DND-41 (cell line): ENCODE data around the gene TFIP11.

Source experiments
- ATAC-seq: fragments of 200-7000 bp; cut with Tn5 transposase; 3 replicates; pipeline ENCODE4 v1.9.1; 2021; ENCODE audit warnings: low read depth; ENCODE audit not compliant: insufficient read depth
- DNase-seq: peaks from one replicate; pipeline ENCODE4 v3.0.0-alpha.2; 2020
- H2AFZ ChIP-seq: 2 replicates; pipeline ENCODE4 v1.6.0; 2012; ENCODE audit warnings: low read depth, low read length
- H3K27ac ChIP-seq: 2 replicates; pipeline ENCODE4 v1.5.1; 2012; ENCODE audit warnings: low read length, inconsistent platforms
- H3K27me3 ChIP-seq: fragments of 200-600 bp; sonication (generic); 2 replicates; pipeline ENCODE4 v1.6.0; 2012; ENCODE audit warnings: low read length, mild to moderate bottlenecking, inconsistent platforms; ENCODE audit not compliant: insufficient read depth, poor library complexity
- H3K36me3 ChIP-seq: 2 replicates; pipeline ENCODE4 v1.5.1; 2012; ENCODE audit warnings: low read length, inconsistent platforms; ENCODE audit not compliant: insufficient read depth
- H3K4me1 ChIP-seq: 2 replicates; pipeline ENCODE4 v1.5.1; 2012; ENCODE audit warnings: mild to moderate bottlenecking, low read length; ENCODE audit not compliant: insufficient read depth
- H3K4me2 ChIP-seq: 2 replicates; pipeline ENCODE4 v1.6.0; 2012; ENCODE audit warnings: mild to moderate bottlenecking, moderate library complexity, low read length, inconsistent platforms; ENCODE audit not compliant: insufficient read depth
- H3K4me3 ChIP-seq, 2 experiments: fragments of 200-600 bp in 1 of 2; shearing (Covaris generic) in 1 of 2; 2 replicates each; pipeline ENCODE4 v1.5.1; 2012 to 2016; ENCODE audit warnings: inconsistent platforms in 2 of 2, low read length in 2 of 2, mild to moderate bottlenecking in 2 of 2, low read depth in 1 of 2, moderate library complexity in 1 of 2
- H3K79me2 ChIP-seq: 2 replicates; pipeline ENCODE4 v1.6.0; 2012; ENCODE audit warnings: low read length, inconsistent platforms; ENCODE audit not compliant: insufficient read depth
- H3K9ac ChIP-seq: 2 replicates; pipeline ENCODE4 v1.6.0; 2012; ENCODE audit warnings: low read depth, mild to moderate bottlenecking, inconsistent platforms, low read length, moderate library complexity
- H3K9me3 ChIP-seq: 2 replicates; pipeline ENCODE4 v1.5.1; 2012; ENCODE audit warnings: low read length, moderate library complexity, mild to moderate bottlenecking, inconsistent platforms; ENCODE audit not compliant: insufficient read depth, severe bottlenecking
- H4K20me1 ChIP-seq: 2 replicates; pipeline ENCODE4 v1.6.0; 2012; ENCODE audit warnings: low read length; ENCODE audit not compliant: insufficient read depth
- CTCF ChIP-seq: IDR thresholded peaks from 2 replicates; pipeline ENCODE4 v1.5.1; 2012; ENCODE audit warnings: borderline replicate concordance, low read length, moderate library complexity, mild to moderate bottlenecking; ENCODE audit not compliant: poor library complexity, severe bottlenecking; ENCODE audit errors: extremely low read depth
- EZH2 ChIP-seq: IDR thresholded peaks from 3 replicates; pipeline ENCODE4 v1.6.1; 2012; ENCODE audit warnings: borderline replicate concordance, low read depth, mild to moderate bottlenecking, moderate library complexity, low read length, inconsistent platforms; ENCODE audit not compliant: severe bottlenecking

TFIP11 gene

GRCh38 chr22:26551568-26551967, 39.3 kb upstream of the TFIP11 start:
- H2AFZ ChIP-seq: no peak overlapping the region
- H3K9ac ChIP-seq: no peak overlapping the region
- no peak overlapping the region for H3K27ac ChIP-seq
- no peaks in the 10 kb centered on the region for H3K79me2 ChIP-seq
- TF ChIP-seq CTCF (no peak), EZH2 (no peak)
- ATAC-seq (no peak), DNase-seq (no peak)
- H3K27me3 ChIP-seq: no peaks in the 10 kb centered on the region
- peaks cover 11% of the 10 kb centered on the region; the same call in 1 of the 2 replicates for H4K20me1 ChIP-seq
- H3K4me1 ChIP-seq: peaks cover 3% of the 10 kb centered on the region; the same call in 1 of the 2 replicates
- no peak overlapping the region for H3K4me2 ChIP-seq
- no peak overlapping the region for H3K4me3 ChIP-seq
- no peaks in the 10 kb centered on the region for H3K36me3 ChIP-seq
- no peaks in the 10 kb centered on the region for H3K9me3 ChIP-seq

- Histone ChIP-seq H3K9ac (no peak overlapping the region), H3K4me2 (no peak overlapping the region), H4K20me1 (peaks cover 11% of the 10 kb centered on the region; the same call in 1 of the 2 replicates), H3K4me1 (peaks cover 3% of the 10 kb centered on the region; the same call in 1 of the 2 replicates), H3K27me3 (no peaks in the 10 kb centered on the region), H3K9me3 (no peaks in the 10 kb centered on the region), H3K4me3 (no peak overlapping the region), H3K36me3 (no peaks in the 10 kb centered on the region), H3K27ac (no peak overlapping the region), H2AFZ (no peak overlapping the region), H3K79me2 (no peaks in the 10 kb centered on the region)
- TF ChIP-seq CTCF (no peak), EZH2 (no peak)
- ATAC-seq (no peak), DNase-seq (no peak)
Observed at GRCh38 chr22:26550498-26551033, 38.3 kb upstream of the TFIP11 start.

GRCh38 chr22:26549902-26550497, 37.7 kb upstream of the TFIP11 start:
- Histone ChIP-seq H3K9me3 (no peaks in the 10 kb centered on the region), H3K9ac (no peak overlapping the region), H3K4me2 (no peak overlapping the region), H3K4me3 (no peak overlapping the region), H2AFZ (no peak overlapping the region), H3K27ac (no peak overlapping the region), H3K36me3 (no peaks in the 10 kb centered on the region), H3K4me1 (peaks cover 3% of the 10 kb centered on the region; the same call in 1 of the 2 replicates), H4K20me1 (peaks cover 12% of the 10 kb centered on the region; the same call in 1 of the 2 replicates), H3K27me3 (no peaks in the 10 kb centered on the region), H3K79me2 (no peaks in the 10 kb centered on the region)
- DNase-seq (no peak), ATAC-seq (no peak)
- TF ChIP-seq CTCF (no peak), EZH2 (no peak)
